Measurements from ENCODE around the gene ESCO1. TPM values are rescaled to one million over a fixed set of nuclear protein-coding genes. Genes with fewer than 3 reads are reported as not detected.

Gene ESCO1
- total and polyA plus RNA-seq, 2 experiments from 2014 or later = 50.4 to 56.8 TPM

- no peak overlapping the region for H2AFZ ChIP-seq
- H3K27me3 ChIP-seq (ENCODE audit: insufficient read depth) = no peaks in the 10 kb centered on the region
- peaks cover 27% of the 10 kb centered on the region for H4K20me1 ChIP-seq (replicated peaks; ENCODE audit: insufficient read depth)
- H3K27ac Mint-ChIP-seq = 0 out of 2 replicates have a peak overlapping the region, but pooled peaks have one; percentile 27
- H3F3A ChIP-seq (replicated peaks; ENCODE audit: low read depth) = no peaks in the 10 kb centered on the region
- H3K9me2 ChIP-seq (ENCODE audit: insufficient read depth) = no peaks in the 10 kb centered on the region
- TF ChIP-seq CREB1 (CRISPR knock-in tag; IDR thresholded peaks at IDR 0.05; ENCODE audit: low read depth) (no peak), EZH2phosphoT487 (IDR thresholded peaks at IDR 0.05; ENCODE audit: unreplicated experiment) (no peak), EZH2 (IDR thresholded peaks at IDR 0.05; ENCODE audit: low read depth, unreplicated experiment) (no peak), ZNF462 (CRISPR knock-in tag; IDR thresholded peaks at IDR 0.05) (no peak), JUNB (IDR thresholded peaks at IDR 0.05; ENCODE audit: unreplicated experiment) (no peak), ZNF114 (CRISPR knock-in tag; IDR thresholded peaks at IDR 0.05) (no peak), STAT1 (IDR thresholded peaks at IDR 0.05; ENCODE audit: unreplicated experiment) (no peak), POLR2AphosphoS5 (IDR thresholded peaks at IDR 0.05; ENCODE audit: low read depth) (no peak), ZNF331 (CRISPR knock-in tag; IDR thresholded peaks at IDR 0.05; ENCODE audit: low read depth) (no peak), NANOG (IDR thresholded peaks at IDR 0.05; ENCODE audit: borderline replicate concordance) (no peak)
- TF ChIP-seq, protein P1, sequence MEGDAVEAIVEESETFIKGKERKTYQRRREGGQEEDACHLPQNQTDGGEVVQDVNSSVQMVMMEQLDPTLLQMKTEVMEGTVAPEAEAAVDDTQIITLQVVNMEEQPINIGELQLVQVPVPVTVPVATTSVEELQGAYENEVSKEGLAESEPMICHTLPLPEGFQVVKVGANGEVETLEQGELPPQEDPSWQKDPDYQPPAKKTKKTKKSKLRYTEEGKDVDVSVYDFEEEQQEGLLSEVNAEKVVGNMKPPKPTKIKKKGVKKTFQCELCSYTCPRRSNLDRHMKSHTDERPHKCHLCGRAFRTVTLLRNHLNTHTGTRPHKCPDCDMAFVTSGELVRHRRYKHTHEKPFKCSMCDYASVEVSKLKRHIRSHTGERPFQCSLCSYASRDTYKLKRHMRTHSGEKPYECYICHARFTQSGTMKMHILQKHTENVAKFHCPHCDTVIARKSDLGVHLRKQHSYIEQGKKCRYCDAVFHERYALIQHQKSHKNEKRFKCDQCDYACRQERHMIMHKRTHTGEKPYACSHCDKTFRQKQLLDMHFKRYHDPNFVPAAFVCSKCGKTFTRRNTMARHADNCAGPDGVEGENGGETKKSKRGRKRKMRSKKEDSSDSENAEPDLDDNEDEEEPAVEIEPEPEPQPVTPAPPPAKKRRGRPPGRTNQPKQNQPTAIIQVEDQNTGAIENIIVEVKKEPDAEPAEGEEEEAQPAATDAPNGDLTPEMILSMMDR (conservative IDR thresholded peaks at IDR 0.05; ENCODE audit: low read depth in 2 of 2) = no peak
- TF ChIP-seq, protein P2, sequence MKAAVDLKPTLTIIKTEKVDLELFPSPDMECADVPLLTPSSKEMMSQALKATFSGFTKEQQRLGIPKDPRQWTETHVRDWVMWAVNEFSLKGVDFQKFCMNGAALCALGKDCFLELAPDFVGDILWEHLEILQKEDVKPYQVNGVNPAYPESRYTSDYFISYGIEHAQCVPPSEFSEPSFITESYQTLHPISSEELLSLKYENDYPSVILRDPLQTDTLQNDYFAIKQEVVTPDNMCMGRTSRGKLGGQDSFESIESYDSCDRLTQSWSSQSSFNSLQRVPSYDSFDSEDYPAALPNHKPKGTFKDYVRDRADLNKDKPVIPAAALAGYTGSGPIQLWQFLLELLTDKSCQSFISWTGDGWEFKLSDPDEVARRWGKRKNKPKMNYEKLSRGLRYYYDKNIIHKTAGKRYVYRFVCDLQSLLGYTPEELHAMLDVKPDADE (IDR thresholded peaks at IDR 0.05) = no peak
- TF ChIP-seq, protein P3, sequence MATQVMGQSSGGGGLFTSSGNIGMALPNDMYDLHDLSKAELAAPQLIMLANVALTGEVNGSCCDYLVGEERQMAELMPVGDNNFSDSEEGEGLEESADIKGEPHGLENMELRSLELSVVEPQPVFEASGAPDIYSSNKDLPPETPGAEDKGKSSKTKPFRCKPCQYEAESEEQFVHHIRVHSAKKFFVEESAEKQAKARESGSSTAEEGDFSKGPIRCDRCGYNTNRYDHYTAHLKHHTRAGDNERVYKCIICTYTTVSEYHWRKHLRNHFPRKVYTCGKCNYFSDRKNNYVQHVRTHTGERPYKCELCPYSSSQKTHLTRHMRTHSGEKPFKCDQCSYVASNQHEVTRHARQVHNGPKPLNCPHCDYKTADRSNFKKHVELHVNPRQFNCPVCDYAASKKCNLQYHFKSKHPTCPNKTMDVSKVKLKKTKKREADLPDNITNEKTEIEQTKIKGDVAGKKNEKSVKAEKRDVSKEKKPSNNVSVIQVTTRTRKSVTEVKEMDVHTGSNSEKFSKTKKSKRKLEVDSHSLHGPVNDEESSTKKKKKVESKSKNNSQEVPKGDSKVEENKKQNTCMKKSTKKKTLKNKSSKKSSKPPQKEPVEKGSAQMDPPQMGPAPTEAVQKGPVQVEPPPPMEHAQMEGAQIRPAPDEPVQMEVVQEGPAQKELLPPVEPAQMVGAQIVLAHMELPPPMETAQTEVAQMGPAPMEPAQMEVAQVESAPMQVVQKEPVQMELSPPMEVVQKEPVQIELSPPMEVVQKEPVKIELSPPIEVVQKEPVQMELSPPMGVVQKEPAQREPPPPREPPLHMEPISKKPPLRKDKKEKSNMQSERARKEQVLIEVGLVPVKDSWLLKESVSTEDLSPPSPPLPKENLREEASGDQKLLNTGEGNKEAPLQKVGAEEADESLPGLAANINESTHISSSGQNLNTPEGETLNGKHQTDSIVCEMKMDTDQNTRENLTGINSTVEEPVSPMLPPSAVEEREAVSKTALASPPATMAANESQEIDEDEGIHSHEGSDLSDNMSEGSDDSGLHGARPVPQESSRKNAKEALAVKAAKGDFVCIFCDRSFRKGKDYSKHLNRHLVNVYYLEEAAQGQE (IDR thresholded peaks at IDR 0.05; ENCODE audit: unreplicated experiment) = no peak
- no peak overlapping the region for H3K4me3 ChIP-seq
- H3K4me3 Mint-ChIP-seq = no peak overlapping the region
- H3K36me3 Mint-ChIP-seq (ENCODE audit: low read depth) = peaks cover 16% of the 10 kb centered on the region; the same call in 2 of the 3 replicates
- H3K4me1 Mint-ChIP-seq = no peaks in the 10 kb centered on the region
- H3K4me1 ChIP-seq (ENCODE audit: insufficient read depth) = no peaks in the 10 kb centered on the region
- DNase-seq (ENCODE audit: low spot score) = no peak
- H3K79me2 ChIP-seq (replicated peaks; ENCODE audit: insufficient read depth) = peaks cover 93% of the 10 kb centered on the region
- 0 out of 2 replicates have a peak, but pooled peaks cover 3% of the 10 kb centered on the region for H3K36me3 ChIP-seq (ENCODE audit: insufficient read depth)
- peak overlapping the region; percentile 56; the same call in 1 of the 2 replicates for H3K27ac ChIP-seq (ENCODE audit: low read depth)
- no peak overlapping the region for H3K4me2 ChIP-seq
- no peak for ATAC-seq
- H3K27me3 Mint-ChIP-seq (ENCODE audit: insufficient read depth, low read depth, poor library complexity) = peaks cover 4% of the 10 kb centered on the region
- no peaks in the 10 kb centered on the region for H3K9me3 Mint-ChIP-seq
Measured at GRCh38 chr18:21584391-21584790, 16.1 kb downstream of the ESCO1 start.

All from GM23338 (cell line).